NCI-H2196 treated with DMSO at 0.1 percent for 48 hours (cell line): ENCODE results near the gene DRD4.

Source experiments
- DNase-seq: peaks from one replicate; lab custom pipeline; 2025; ENCODE audit not compliant: unreplicated experiment; lab: John Stamatoyannopoulos, UW

Gene DRD4

DNA sequence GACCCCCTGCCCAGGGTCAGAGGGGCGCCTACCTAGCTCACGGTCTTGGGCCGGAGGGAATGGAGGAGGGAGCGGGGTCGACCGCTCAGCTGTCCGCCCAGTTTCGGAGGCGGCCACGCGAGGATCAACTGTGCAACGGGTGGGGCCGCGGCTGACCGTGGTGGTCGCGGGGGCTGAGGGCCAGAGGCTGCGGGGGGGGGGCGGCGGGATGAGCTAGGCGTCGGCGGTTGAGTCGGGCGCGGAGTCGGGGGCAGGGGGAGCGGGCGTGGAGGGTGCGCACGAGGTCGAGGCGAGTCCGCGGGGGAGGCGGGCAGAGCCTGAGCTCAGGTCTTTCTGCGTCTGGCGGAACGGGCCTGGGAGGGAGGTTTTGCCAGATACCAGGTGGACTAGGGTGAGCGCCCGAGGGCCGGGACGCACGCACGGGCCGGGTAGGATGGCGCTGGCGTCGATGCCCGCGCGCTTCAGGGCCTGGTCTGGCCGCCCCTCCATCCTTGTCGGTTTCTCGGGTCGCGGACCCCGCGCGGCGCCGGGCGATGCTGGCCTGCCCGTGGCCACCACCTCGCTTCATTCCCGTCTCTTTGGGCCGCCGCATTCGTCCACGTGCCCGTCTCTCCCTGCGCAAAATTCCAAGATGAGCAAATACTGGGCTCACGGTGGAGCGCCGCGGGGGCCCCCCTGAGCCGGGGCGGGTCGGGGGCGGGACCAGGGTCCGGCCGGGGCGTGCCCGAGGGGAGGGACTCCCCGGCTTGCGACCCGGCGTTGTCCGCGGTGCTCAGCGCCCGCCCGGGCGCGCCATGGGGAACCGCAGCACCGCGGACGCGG lies at the start of gene DRD4:
Gene DRD4, plus strand, starts transcription at position 759 of the 822 bp plus-strand sequence. Its CDS starts 36 bp downstream, at position 795.
- no peak for DNase-seq

DNA sequence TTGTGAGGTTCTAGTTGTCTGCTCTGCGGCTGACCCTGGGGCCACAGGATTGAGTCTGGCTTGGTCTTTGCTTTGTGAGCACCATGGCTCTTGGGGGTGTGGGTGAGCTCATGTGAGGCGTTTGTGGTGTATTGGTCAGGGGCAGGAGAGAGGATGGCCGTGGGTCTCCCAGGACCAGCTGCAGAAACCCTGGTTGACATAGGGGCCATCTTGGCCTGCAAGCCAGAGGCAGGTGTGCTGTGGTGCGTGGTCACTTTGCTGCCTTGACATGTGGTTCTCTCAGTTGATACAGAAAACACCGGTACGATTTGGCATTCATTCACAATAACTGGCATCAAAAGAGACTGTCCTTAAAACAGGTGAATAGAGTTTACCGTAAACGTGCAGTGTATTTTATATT lies 49.5 kb upstream of the DRD4 start:
- no peak for DNase-seq

- no peak for DNase-seq
Observed at GRCh38 chr11:587978-588380, 49.1 kb upstream of the DRD4 start.

DNA sequence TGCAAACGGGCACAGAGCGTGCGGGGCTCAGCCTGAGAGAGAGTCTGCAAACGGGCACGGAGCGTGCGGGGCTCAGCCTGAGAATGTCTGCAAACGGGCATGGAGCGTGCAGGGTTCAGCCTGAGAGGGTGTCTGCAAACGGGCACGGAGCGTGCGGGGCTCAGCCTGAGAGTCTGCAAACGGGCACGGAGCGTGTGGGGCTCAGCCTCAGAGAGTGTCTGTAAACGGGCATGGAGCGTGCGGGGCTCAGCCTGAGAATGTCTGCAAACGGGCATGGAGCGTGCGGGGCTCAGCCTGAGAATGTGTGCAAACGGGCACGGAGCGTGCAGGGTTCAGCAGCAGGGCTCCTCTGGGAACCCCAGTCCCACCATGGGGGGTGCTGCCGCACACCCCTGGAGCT lies 47.3 kb upstream of the DRD4 start:
- no peak for DNase-seq

- DNase-seq, result no peak
Observed at GRCh38 chr11:590997-591396, 46.1 kb upstream of the DRD4 start.

DNA sequence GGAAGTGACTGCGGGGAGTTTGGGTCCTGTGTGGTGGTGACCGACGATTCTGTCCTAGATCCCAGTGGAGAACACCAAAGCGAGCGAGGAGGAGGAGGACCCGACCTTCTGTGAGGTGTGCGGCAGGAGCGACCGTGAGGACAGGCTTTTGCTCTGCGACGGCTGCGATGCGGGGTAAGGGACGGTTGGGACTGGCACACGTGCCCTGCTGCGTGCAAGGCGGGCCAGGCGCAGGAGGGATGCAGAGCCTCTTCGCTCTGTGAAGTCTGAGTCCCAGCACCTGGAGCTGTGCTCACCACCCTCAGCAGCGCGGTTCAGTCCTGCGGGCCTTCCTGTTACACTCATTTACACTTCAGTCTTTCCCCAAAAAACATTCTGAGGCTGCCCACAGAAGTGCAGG lies 44.6 kb upstream of the DRD4 start:
- no peak for DNase-seq

DNA sequence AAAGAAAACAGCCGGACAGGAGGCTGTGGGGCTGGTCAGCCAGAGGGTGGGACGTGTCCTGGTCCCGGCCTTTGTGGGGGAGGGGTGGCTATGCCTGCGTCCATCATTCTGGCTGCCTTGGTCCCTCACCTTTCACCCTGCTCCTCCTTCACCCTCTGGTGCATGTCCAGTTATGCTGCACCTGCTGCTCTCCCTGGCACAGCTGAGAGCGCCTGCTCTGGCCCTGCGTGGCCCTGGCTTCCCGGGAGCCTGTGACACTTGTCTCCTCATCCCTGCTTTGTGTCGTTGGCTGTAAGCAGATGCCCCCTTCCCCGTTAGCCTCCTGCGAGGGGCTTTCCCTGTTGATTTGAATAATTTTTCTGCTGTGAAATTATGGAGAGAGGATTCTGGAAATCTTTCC lies 44.2 kb upstream of the DRD4 start:
- DNase-seq, result no peak

GRCh38 chr11:593347-593746 lies 43.7 kb upstream of the DRD4 start:
- no peak for DNase-seq

GRCh38 chr11:595400-595799 lies 41.7 kb upstream of the DRD4 start:
- no peak for DNase-seq

GRCh38 chr11:596374-596773 lies 40.7 kb upstream of the DRD4 start:
- DNase-seq, result no peak

DNA sequence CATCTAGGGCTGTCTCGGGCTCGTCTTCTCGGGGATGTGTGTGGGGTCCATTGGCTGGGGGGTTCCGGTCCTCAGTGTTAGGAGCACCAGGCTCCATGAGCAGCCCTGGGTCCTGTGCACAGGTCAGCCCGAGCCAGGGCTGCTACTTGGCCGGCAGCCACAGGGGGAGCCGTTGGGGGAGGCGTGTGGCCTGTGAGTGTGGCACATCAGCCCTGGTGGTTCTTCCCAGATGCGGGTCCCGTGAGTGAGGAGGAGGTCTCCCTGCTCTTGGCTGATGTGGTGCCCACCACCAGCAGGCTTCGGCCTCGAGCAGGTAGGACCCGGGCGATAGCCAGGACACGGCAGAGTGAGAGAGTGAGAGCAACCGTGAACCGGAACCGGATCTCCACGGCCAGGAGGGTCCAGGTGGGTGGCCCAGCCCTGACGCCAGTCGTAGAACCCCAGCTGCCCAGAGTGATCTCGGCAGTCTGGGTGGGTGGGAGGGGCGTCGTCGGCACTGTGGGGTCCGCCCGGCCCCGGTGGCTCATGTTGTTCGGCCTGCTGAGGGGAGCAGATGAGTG lies 39.8 kb upstream of the DRD4 start:
- DNase-seq, result no peak

- no peak for DNase-seq
Observed at GRCh38 chr11:598005-598680, 38.9 kb upstream of the DRD4 start.

DNA sequence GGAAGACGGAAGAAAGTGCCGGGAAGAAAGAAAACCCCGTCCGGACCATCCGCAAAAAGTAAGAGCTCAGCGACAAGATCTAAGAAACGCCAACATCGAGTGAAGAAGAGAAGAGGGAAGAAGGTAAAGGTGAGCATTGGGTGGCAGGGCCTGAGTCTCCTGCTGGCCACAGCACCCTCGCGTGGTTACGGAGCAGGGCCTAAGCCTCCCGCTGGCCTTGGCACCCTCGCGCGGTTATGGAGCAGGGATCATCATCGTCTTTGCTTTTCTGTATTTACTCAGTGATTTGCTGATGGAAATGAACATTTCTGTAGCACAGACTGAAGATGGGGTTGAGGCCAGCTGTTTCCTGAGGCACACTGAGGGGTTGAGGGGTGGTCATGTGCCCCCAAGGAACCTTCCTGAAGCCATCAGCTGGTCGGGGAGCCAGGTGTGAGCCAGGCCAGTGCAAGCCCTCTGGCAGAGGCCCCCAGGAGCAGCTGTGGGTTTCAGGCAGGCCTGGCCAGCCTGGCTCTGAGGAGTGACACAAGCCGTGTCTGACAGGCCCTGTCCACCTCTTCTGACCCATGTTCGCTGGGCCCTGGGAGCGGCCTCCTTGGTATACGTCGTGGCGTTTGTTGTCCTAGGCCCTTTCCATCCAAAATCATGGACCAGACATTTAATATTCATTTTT lies 35.4 kb upstream of the DRD4 start:
- DNase-seq, result no peak

GRCh38 chr11:603154-603553 lies 33.9 kb upstream of the DRD4 start:
- no peak for DNase-seq

- DNase-seq, result no peak
Observed at GRCh38 chr11:605286-606129, 31.6 kb upstream of the DRD4 start.

- peak; percentile 96 for DNase-seq
Observed at GRCh38 chr11:606245-606644, 30.8 kb upstream of the DRD4 start.

DNA sequence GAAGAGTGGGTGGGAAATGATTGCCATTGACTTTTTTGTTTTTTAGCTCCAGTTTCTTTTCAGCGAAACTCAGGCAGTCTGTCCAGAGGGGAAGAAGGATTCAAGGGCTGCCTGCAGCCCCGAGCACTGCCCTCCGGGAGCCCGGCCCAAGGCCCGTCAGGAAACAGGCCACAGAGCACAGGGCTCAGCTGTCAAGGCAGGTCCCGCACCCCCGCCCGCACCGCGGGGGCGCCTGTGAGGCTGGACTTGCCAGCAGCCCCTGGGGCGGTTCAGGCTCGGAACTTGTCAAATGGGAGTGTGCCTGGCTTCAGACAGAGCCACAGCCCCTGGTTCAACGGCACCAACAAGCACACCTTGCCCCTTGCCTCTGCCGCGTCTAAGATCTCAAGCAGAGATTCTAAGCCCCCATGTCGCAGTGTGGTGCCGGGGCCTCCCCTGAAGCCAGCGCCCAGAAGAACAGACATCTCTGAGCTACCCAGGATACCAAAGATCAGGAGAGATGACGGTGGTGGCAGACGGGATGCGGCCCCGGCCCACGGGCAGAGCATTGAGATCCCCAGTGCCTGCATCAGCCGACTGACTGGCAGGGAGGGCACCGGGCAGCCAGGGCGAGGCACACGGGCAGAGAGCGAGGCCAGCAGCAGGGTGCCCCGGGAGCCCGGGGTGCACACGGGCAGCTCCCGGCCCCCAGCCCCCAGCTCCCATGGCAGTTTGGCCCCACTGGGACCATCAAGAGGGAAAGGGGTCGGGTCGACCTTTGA lies 29.9 kb upstream of the DRD4 start:
- no peak for DNase-seq

GRCh38 chr11:607971-608659 lies 29.0 kb upstream of the DRD4 start:
- no peak for DNase-seq

- no peak for DNase-seq
Observed at GRCh38 chr11:608791-609251, 28.2 kb upstream of the DRD4 start.
